OCI-LY1 (cell line): ENCODE measurements around the gene NUP133.
A peak's percentile ranks its signal among the peaks of the same experiment; 100 is the strongest.

ENCODE experiments used
- H2AFZ ChIP-seq: fragments of 200-600 bp; sonication (generic), shearing (Covaris generic); 2 replicates; pipeline ENCODE4 v1.6.0; 2014; ENCODE audit warnings: antibody characterized with exemption, mild to moderate bottlenecking, low read length
- H3F3A ChIP-seq: fragments of 200-600 bp; sonication (generic), shearing (Covaris generic); 2 replicates; pipeline ENCODE4 v1.6.0; 2014; ENCODE audit warnings: mild to moderate bottlenecking, antibody characterized with exemption, low read length, moderate library complexity; ENCODE audit not compliant: insufficient read depth
- H3K27ac ChIP-seq: fragments of 200-600 bp; sonication (generic); 2 replicates; pipeline ENCODE4 v1.5.1; 2014; ENCODE audit warnings: low read length, mixed run types, mild to moderate bottlenecking, low read depth; ENCODE audit not compliant: poor library complexity, severe bottlenecking
- H3K27me3 ChIP-seq: fragments of 200-600 bp; sonication (generic); 2 replicates; pipeline ENCODE4 v1.6.0; 2014; ENCODE audit warnings: antibody characterized with exemption, mild to moderate bottlenecking, low read length, moderate library complexity; ENCODE audit not compliant: insufficient read depth
- H3K36me3 ChIP-seq: fragments of 200-600 bp; sonication (generic); 2 replicates; pipeline ENCODE4 v1.6.1; 2014; ENCODE audit warnings: mild to moderate bottlenecking, antibody characterized with exemption, low read length, moderate library complexity, mixed read lengths; ENCODE audit not compliant: insufficient read depth
- H3K4me1 ChIP-seq: fragments of 200-600 bp; sonication (generic); 2 replicates; pipeline ENCODE4 v1.5.1; 2014; ENCODE audit warnings: mild to moderate bottlenecking, low read length, moderate library complexity; ENCODE audit not compliant: insufficient read depth, severe bottlenecking
- H3K4me2 ChIP-seq: fragments of 200-600 bp; sonication (generic), shearing (Covaris generic); 2 replicates; pipeline ENCODE4 v1.6.1; 2014; ENCODE audit warnings: low read length
- H3K4me3 ChIP-seq: fragments of 200-600 bp; sonication (generic); 2 replicates; pipeline ENCODE4 v1.5.1; 2014; ENCODE audit warnings: low read length, low read depth, mild to moderate bottlenecking, mixed read lengths; ENCODE audit not compliant: poor library complexity, severe bottlenecking
- H3K79me2 ChIP-seq: fragments of 200-600 bp; shearing (Covaris generic); 2 replicates; pipeline ENCODE4 v1.6.1; 2016; ENCODE audit warnings: mixed run types, low read length, mixed read lengths; ENCODE audit not compliant: insufficient read depth
- H3K9ac ChIP-seq: fragments of 200-600 bp; sonication (generic), shearing (Covaris generic); 2 replicates; pipeline ENCODE4 v1.6.1; 2014; ENCODE audit warnings: mild to moderate bottlenecking, low read length, mixed read lengths
- H3K9me2 ChIP-seq: fragments of 200-600 bp; sonication (generic), shearing (Covaris generic); 2 replicates; pipeline ENCODE4 v1.6.1; 2014; ENCODE audit warnings: low read depth, mild to moderate bottlenecking, low read length, mixed read lengths
- H3K9me3 ChIP-seq: fragments of 200-600 bp; shearing (Covaris generic); 2 replicates; pipeline ENCODE4 v1.6.1; 2014; ENCODE audit warnings: low read length, mixed read lengths
- H4K20me1 ChIP-seq: fragments of 200-600 bp; sonication (generic), shearing (Covaris generic); 2 replicates; pipeline ENCODE4 v1.6.0; 2016; ENCODE audit warnings: mild to moderate bottlenecking, low read length; ENCODE audit not compliant: insufficient read depth
- CTCF ChIP-seq: fragments of 200-600 bp; sonication (generic), shearing (Covaris generic); IDR thresholded peaks from 2 replicates; pipeline ENCODE4 v1.5.1; 2017; ENCODE audit warnings: mild to moderate bottlenecking, antibody characterized with exemption, low read length, moderate library complexity, mixed read lengths
- EZH2 ChIP-seq: fragments of 200-600 bp; sonication (generic), shearing (Covaris generic); IDR thresholded peaks from 2 replicates; pipeline ENCODE4 v1.8.0; 2017; ENCODE audit warnings: borderline replicate concordance, mixed run types, mild to moderate bottlenecking, antibody characterized with exemption, low read length, moderate library complexity, mixed read lengths

NUP133 gene

GRCh38 chr1:229506633-229507032 lies 1.5 kb downstream of the NUP133 start:
- H3K9me3 ChIP-seq = no peaks in the 10 kb centered on the region
- peaks cover 22% of the 10 kb centered on the region for H3K79me2 ChIP-seq
- peaks cover 11% of the 10 kb centered on the region for H3K36me3 ChIP-seq
- TF ChIP-seq CTCF (no peak), EZH2 (no peak)
- no peak overlapping the region for H2AFZ ChIP-seq
- peak overlapping the region; percentile 89 for H3K4me3 ChIP-seq
- peak overlapping the region; percentile 94 for H3K9ac ChIP-seq
- peak overlapping the region; percentile 77 for H3K4me2 ChIP-seq
- peaks cover 23% of the 10 kb centered on the region for H3K4me1 ChIP-seq
- no peaks in the 10 kb centered on the region for H4K20me1 ChIP-seq
- no peaks in the 10 kb centered on the region for H3F3A ChIP-seq
- no peaks in the 10 kb centered on the region for H3K27me3 ChIP-seq
- no peak overlapping the region for H3K27ac ChIP-seq
- H3K9me2 ChIP-seq = no peaks in the 10 kb centered on the region

- H3K9ac ChIP-seq = no peak overlapping the region
- no peak overlapping the region for H3K27ac ChIP-seq
- no peak overlapping the region for H2AFZ ChIP-seq
- peaks cover 94% of the 10 kb centered on the region for H3K36me3 ChIP-seq
- H3K9me2 ChIP-seq = no peaks in the 10 kb centered on the region
- H3K4me2 ChIP-seq = no peak overlapping the region
- no peaks in the 10 kb centered on the region for H3K79me2 ChIP-seq
- H3K4me1 ChIP-seq = no peaks in the 10 kb centered on the region
- H3K4me3 ChIP-seq = no peak overlapping the region
- H3K27me3 ChIP-seq = no peaks in the 10 kb centered on the region
- TF ChIP-seq CTCF (no peak), EZH2 (no peak)
- H3F3A ChIP-seq = no peaks in the 10 kb centered on the region
- no peaks in the 10 kb centered on the region for H4K20me1 ChIP-seq
- no peaks in the 10 kb centered on the region for H3K9me3 ChIP-seq
Measured at GRCh38 chr1:229495782-229496181, 12.4 kb downstream of the NUP133 start.

GRCh38 chr1:229487181-229487580 lies 21.0 kb downstream of the NUP133 start:
- Histone ChIP-seq H3K4me1 (peaks cover 2% of the 10 kb centered on the region), H4K20me1 (no peaks in the 10 kb centered on the region), H3K9me2 (no peaks in the 10 kb centered on the region), H3K27me3 (no peaks in the 10 kb centered on the region), H3K9me3 (no peaks in the 10 kb centered on the region), H3K79me2 (no peaks in the 10 kb centered on the region), H3K36me3 (peaks cover 88% of the 10 kb centered on the region), H3K4me2 (no peak overlapping the region), H3K27ac (no peak overlapping the region), H3K4me3 (no peak overlapping the region), H3K9ac (no peak overlapping the region), H2AFZ (no peak overlapping the region), H3F3A (no peaks in the 10 kb centered on the region)
- TF ChIP-seq CTCF (no peak), EZH2 (no peak)
